GM19023 (cell line): ENCODE measurements around the gene JMJD8.
A peak's percentile ranks its signal among the peaks of the same experiment; 100 is the strongest.
"Not testable (repeated sequence)": the region's sequence is repeated elsewhere in the genome, so short reads cannot be mapped to it uniquely, and the experiment has no call there.

Source experiments
- ATAC-seq: cut with Tn5 transposase; IDR thresholded peaks from one replicate; pipeline ENCODE4 v1.9.1; 2021; ENCODE audit warnings: mild to moderate bottlenecking, moderate library complexity; ENCODE audit not compliant: unreplicated experiment

The JMJD8 gene

GRCh38 chr16:722835-723633, 38.9 kb upstream of the JMJD8 start:
- no peak for ATAC-seq

DNA sequence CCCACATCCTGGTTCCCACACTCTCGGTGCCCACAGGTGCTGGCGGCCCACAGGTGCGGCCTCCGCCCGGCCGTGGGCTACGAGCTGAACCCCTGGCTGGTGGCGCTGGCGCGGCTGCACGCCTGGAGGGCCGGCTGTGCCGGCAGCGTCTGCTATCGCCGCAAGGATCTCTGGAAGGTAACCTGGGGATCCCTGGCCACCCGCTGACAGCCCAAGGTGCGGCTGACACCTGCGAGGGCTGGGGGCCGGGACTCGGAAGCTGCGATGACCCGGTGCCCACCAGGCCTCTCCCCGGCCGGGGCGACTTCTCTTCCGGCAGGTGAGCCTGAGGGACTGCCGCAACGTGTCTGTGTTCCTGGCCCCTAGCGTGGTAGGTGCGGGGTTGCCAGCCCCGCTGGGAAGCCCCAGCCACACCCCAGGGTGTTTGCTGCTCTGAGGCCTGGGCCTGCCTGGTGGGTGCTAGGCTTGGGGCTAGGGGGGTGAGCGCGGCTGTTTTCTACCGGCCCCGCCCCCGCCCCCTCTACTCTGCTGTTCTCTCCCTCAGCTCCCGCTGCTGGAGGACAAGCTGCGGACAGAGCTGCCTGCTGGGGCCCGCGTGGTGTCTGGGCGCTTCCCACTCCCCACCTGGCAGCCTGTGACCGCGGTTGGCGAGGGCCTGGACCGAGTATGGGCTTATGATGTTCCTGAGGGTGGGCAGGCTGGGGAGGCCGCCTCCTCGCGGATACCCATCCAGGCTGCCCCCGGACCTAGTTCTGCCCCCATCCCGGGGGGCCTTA, 37.8 kb upstream of the JMJD8 start:
- ATAC-seq = no peak

GRCh38 chr16:720990-721764, 37.0 kb upstream of the JMJD8 start, which contains the start of gene ANTKMT:
ANTKMT (plus strand) TSS chr16:721146; CDS start chr16:721275, 129 bp downstream.
- ATAC-seq = peak; percentile 72

DNA sequence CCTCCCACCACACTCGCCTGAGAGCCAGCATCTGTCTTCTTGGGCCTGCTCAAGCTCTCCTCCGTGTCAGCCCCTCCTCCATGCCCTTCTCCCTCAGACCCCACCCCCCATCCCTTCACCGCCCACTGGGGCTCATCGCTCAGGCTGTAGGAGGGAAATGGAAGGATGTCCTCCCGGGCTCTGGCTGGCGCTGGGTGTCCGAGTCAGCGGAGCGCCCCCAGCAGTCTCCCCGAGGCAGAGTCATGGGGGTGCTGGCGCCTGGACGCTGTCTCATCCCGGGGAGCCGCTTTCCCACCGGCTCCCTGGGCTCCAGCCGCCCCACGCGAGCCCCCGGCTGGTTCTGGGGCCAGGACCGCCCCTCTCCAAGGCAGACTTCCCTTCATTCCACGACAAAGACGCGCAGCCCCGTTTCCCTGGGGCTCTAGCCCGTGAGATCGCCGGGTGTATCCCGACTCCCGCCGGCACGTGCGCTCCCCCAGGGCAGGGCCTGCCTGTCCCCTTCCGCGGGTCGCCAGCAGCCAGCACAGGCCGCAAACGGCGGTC, 36.4 kb upstream of the JMJD8 start:
- ATAC-seq = peak; percentile 18

GRCh38 chr16:719815-720446, 35.8 kb upstream of the JMJD8 start:
- no peak for ATAC-seq

DNA sequence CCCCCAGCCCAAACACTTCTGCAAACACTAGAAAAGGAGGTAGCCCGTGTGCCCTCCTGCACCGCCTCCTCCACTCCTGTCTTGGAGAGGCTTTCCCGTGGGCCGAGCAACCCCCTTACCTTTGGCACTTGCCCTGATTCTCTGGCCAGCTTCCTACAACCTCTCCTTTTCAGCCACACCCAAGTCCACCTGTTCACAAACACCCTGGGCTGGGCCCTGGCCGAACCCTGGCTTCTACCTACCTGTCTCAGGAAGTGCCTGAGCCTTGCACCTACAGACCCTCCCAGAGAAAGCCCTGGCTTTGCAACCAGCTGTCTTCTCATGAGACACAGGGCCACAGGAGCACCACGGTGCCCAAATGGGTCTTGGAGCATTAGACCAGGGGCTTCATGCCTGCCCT, 34.8 kb upstream of the JMJD8 start:
- ATAC-seq = no peak

GRCh38 chr16:718389-718788, 34.3 kb upstream of the JMJD8 start:
- ATAC-seq = no peak

DNA sequence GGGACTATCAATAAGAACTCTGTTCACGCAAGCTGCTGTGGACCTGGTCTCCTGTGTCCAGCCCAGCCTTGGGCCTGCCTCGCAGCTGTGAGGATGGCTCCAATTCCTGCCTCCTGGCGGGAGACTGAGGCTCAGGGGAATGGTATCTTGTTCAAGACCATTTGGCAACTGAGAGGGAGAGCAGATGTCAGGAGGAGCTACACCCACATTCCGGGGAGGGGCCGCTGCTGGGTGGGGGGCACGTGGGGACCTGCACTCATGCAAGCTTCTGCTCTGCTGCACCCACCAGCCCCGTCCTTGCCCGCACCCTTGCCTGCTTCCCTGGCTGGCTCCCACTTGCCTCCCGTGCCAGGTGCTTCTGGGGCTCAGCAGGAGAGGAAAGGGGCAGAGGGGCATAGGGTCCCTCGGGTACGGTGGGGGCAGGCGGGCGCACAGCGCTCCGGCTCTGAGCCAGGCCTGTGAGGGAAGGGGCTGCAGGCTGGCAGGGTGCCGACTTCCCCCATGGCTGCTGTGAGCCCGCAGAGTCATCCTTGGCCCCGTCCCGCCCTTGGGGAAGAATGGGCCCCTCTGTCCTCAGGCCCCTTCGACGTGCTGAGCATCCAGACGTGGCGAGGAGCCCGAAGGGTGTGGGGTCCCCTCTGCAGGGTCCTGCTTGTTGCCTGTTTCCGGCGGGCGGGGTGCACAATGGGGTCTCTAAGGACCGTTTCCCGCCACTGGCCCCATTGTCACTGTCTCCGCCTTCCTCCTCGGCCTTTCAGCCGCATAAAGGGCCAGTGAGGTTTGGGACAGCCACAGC, 33.5 kb upstream of the JMJD8 start:
- no peak for ATAC-seq

GRCh38 chr16:716768-717325, 32.7 kb upstream of the JMJD8 start:
- no peak for ATAC-seq

GRCh38 chr16:716200-716568, 32.0 kb upstream of the JMJD8 start:
- no peak for ATAC-seq

GRCh38 chr16:715477-716199, 31.5 kb upstream of the JMJD8 start:
- ATAC-seq = no peak

DNA sequence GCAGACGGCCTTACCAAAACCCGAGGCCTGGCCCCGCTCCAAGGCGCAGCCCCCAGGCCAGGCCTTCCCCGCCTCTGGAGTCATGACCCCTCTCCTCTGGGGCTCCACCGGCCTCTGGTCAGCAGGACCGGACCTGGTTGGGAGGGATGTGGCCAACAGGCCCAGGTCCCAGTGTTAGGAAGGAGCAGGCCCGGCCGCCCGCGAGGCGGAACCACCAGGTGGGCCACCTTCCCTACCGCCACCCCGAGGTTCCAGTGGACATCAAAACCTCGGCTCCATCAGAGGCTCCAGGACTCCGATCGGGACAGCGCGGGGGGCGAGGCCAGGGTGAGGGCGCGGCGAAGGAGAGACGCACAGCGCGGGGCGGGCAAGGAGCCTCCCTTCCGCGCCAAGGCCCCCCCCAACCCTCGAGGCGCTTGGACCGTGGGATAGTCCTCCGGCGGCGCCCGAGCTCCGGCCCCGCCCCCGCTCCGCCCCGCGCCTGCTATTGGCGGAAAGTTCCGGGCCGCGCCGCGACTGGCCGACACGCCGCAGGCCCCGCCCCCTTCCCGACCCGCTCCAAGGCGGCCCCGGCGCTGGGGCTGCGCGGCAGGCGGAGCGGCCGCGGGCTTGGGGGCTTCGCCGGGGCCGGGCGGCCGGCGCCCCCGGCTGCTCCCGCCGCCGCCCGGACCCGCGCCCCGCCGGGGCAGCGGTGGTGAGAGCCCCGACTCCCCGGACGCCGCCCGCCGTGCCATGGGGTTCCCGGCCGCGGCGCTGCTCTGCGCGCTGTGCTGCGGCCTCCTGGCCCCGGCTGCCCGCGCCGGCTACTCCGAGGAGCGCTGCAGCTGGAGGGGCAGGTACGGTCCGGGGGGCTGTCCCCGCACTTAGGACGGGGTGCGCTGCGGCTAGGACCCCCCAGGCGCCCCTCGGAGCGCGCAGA, 30.7 kb upstream of the JMJD8 start, which contains the start of gene METRN:
TSS of gene METRN (plus strand) at position 561 of the 919 bp plus-strand sequence. CDS start at position 733, 172 bp downstream.
- peak; percentile 69 for ATAC-seq

GRCh38 chr16:714079-714478, 29.9 kb upstream of the JMJD8 start:
- no peak for ATAC-seq

DNA sequence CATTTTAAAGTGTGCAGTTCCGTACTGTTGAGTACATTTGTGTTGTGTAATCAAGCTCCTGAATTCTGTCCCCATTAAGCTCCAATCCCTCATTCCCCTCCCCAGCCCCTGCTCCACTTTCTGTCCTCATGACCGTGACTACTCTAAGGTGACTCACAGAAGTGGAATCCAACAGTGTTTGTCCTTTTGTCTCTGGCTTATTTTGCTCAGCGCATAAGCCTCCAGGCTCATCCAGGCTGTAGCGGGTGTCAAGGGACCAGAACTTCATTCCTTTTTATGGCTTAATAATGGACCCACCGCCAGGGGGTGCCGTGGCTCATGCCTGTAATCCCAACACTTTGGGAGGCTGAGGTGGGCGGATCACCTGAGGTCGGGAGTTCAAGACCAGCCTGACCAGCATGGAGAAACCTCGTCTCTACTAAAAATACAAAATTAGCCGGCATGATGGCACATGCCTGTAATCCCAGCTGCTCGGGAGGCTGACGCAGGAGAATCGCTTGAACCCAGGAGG, 28.7 kb upstream of the JMJD8 start:
- not testable (repeated sequence) for ATAC-seq

DNA sequence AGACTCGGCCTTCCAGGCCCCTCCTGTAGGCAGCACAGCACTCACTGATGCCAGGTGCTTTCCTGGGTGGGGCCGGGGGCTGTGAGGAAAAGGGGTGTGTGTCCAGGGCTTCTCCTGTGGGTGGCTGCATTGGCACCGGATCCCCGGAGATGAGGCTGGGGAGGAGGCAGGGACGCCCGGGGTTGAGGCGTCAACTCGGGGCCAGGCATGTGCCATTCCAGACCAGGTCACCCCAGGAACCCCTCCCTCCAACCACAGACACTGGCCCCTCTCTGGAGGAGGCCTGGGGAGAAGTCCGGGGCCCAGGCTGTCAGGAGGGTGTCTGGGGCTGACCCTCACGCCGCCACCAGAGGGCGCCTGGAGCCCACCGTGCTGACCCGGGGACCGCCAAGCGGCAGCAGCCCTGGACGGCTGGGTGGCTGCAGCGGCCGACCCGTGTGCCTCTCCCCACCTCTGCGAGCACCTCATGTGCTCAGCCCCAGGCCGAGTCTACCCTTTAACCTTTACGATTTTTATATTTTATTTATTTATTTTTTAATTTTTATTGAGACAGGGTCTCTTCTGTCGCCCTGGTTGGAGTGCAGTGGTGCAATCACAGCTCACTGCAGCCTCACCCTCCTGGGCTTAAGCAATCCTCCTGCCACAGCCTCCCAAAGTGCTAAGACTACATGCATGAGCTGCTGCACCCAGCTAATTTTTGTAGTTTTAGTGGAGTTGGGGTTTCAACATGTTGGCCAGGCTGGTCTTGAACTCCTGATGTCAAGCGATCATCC, 27.6 kb upstream of the JMJD8 start:
- ATAC-seq = no peak

GRCh38 chr16:711084-711483, 26.9 kb upstream of the JMJD8 start:
- ATAC-seq = no peak
